RWPE2 (cell line): Measurements from ENCODE around the gene SEC24D.
A peak's percentile ranks its signal among the peaks of the same experiment; 100 is the strongest.

Source experiments
- ATAC-seq: fragments of 200-7000 bp; cut with Tn5 transposase; 3 replicates; pipeline ENCODE4 v1.9.1; 2021; ENCODE audit warnings: low read depth
- DNase-seq: peaks from one replicate; pipeline ENCODE4 v3.0.0-alpha.2; 2020; ENCODE audit warnings: low spot score
- H3K27ac ChIP-seq: fragments of 450-650 bp; 2 replicates; pipeline ENCODE4 v1.5.1; 2017; ENCODE audit warnings: mild to moderate bottlenecking; ENCODE audit not compliant: poor library complexity, severe bottlenecking
- H3K27me3 ChIP-seq: fragments of 250-450 bp; sonication (Bioruptor Pico); 2 replicates; pipeline ENCODE4 v1.5.1; 2021; ENCODE audit warnings: mild to moderate bottlenecking, moderate library complexity; ENCODE audit not compliant: insufficient read depth, poor library complexity, severe bottlenecking
- H3K36me3 ChIP-seq: fragments of 250-450 bp; sonication (Bioruptor Pico); 2 replicates; pipeline ENCODE4 v1.5.1; 2020; ENCODE audit warnings: low read depth, mild to moderate bottlenecking, moderate library complexity
- H3K4me1 ChIP-seq: fragments of 250-450 bp; sonication (Bioruptor Pico); 2 replicates; pipeline ENCODE4 v1.5.1; 2021; ENCODE audit warnings: mild to moderate bottlenecking, moderate library complexity; ENCODE audit not compliant: insufficient read depth, poor library complexity, severe bottlenecking
- H3K4me3 ChIP-seq: fragments of 250-450 bp; sonication (Bioruptor Pico); 2 replicates; pipeline ENCODE4 v1.5.1; 2021; ENCODE audit warnings: mild to moderate bottlenecking, moderate library complexity; ENCODE audit not compliant: severe bottlenecking
- H3K9me3 ChIP-seq: fragments of 250-450 bp; sonication (Bioruptor Pico); 2 replicates; pipeline ENCODE4 v1.5.1; 2021; ENCODE audit warnings: mild to moderate bottlenecking, moderate library complexity; ENCODE audit not compliant: severe bottlenecking
- TF ChIP-seq, protein P1 (sequence below): fragments of 450-650 bp; IDR thresholded peaks from one replicate; pipeline ENCODE4 v1.5.1; 2017; ENCODE audit warnings: mild to moderate bottlenecking, moderate library complexity; ENCODE audit not compliant: poor library complexity, severe bottlenecking

The SEC24D gene

GRCh38 chr4:118836301-118837120 lies 585 bp upstream of the SEC24D start:
- ATAC-seq (peak; percentile 24; the same call in 1 of the 3 replicates), DNase-seq (no peak)
- Histone ChIP-seq H3K4me3 (peak overlapping the region; percentile 99), H3K4me1 (peaks cover 16% of the 10 kb centered on the region), H3K9me3 (no peaks in the 10 kb centered on the region), H3K27me3 (no peaks in the 10 kb centered on the region), H3K27ac (peak overlapping the region; percentile 60), H3K36me3 (peaks cover 32% of the 10 kb centered on the region)
- TF ChIP-seq, protein P1, sequence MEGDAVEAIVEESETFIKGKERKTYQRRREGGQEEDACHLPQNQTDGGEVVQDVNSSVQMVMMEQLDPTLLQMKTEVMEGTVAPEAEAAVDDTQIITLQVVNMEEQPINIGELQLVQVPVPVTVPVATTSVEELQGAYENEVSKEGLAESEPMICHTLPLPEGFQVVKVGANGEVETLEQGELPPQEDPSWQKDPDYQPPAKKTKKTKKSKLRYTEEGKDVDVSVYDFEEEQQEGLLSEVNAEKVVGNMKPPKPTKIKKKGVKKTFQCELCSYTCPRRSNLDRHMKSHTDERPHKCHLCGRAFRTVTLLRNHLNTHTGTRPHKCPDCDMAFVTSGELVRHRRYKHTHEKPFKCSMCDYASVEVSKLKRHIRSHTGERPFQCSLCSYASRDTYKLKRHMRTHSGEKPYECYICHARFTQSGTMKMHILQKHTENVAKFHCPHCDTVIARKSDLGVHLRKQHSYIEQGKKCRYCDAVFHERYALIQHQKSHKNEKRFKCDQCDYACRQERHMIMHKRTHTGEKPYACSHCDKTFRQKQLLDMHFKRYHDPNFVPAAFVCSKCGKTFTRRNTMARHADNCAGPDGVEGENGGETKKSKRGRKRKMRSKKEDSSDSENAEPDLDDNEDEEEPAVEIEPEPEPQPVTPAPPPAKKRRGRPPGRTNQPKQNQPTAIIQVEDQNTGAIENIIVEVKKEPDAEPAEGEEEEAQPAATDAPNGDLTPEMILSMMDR = no peak

DNA sequence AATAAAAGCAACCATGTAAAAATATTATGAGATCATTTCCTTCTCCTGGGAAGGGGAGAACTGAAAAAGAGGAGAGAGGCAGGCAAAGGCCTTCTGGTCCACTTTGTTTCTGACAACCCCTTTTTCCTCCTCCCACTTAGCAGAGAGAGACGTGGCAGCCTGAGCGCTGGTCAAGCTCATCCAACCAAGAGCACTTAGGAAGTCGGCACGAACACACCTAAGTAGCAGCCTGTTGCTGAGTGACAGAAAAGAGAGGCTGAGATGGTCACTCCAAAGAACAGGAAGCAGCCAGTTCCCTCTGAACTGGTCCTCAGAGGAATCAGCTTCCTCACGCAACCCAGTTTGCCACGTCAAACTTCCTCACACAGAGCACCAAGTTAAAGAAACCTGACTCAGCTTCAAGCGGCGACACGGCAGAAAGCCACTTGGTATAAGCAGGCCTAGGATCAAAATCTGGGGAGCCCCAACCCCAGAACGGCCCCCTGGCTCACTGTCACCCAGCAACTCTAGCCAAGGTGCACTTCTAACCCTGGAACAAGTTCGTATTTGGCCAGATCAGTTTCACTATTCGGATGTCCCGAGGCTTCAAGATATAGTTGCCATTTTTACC lies 861 bp downstream of the SEC24D start:
- peaks cover 16% of the 10 kb centered on the region for H3K4me1 ChIP-seq
- H3K27me3 ChIP-seq = no peaks in the 10 kb centered on the region
- TF ChIP-seq, protein P1 = no peak
- H3K36me3 ChIP-seq = peaks cover 46% of the 10 kb centered on the region
- ATAC-seq (peak; percentile 78), DNase-seq (no peak)
- peak overlapping the region; percentile 60 for H3K27ac ChIP-seq
- no peaks in the 10 kb centered on the region for H3K9me3 ChIP-seq
- H3K4me3 ChIP-seq = peak overlapping the region; percentile 99

DNA sequence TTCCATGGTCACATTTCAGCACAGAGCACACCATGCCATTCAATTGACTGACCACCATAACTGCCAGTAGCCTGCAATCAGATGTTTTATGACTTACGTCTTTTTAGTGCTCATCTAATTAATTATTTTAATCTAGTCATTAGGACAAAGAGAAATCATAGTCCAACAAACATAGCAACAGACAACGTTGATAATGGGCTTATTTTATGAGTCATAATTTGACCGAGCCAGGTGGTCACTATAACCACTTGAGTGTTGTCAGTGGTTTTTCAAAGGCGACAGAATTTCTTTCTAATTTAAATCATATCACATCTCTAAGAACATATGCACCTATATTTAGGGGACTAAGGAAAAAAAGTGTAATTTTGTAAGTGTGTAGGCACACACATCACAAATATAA lies 1.9 kb downstream of the SEC24D start:
- peaks cover 56% of the 10 kb centered on the region for H3K36me3 ChIP-seq
- H3K27ac ChIP-seq = peak overlapping the region; percentile 60
- TF ChIP-seq, protein P1 = no peak
- H3K4me1 ChIP-seq = peaks cover 16% of the 10 kb centered on the region
- ATAC-seq (no peak), DNase-seq (no peak)
- no peaks in the 10 kb centered on the region for H3K9me3 ChIP-seq
- H3K27me3 ChIP-seq = no peaks in the 10 kb centered on the region
- peak overlapping the region; percentile 99 for H3K4me3 ChIP-seq

DNA sequence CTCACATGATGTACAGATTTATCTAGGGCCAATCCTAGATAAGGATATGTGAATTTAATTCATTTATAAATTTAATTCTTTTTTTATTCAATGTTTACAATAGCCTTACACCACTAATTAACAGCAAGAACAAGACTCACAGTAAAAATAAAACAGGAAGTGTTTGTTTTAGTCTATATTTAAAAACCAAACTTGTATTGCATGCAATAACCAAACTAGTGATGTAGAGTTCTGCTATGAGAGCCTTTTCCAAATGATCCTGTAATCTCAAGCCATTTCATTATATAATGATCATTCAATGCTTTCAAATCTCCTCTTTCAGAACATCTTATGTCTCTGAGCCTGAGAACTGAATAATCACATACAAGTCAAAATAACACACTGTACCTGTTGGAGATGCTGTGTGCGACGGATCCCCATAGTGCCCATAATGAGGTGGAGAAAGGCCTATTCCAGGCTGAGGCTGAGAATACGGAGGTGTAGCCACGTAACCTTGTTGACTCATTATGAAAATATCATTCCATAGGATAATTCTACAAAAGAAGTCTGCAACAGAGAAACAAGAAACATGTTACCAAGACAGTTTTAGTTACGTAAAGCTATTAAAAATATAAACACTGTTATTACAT lies 2.6 kb downstream of the SEC24D start:
- no peaks in the 10 kb centered on the region for H3K9me3 ChIP-seq
- TF ChIP-seq, protein P1 = no peak
- no peaks in the 10 kb centered on the region for H3K27me3 ChIP-seq
- H3K27ac ChIP-seq = no peak overlapping the region
- H3K4me3 ChIP-seq = no peak overlapping the region
- H3K4me1 ChIP-seq = peaks cover 16% of the 10 kb centered on the region
- ATAC-seq (no peak), DNase-seq (no peak)
- H3K36me3 ChIP-seq = peaks cover 64% of the 10 kb centered on the region
